Measurements from ENCODE around the gene ZNF710.
A peak's percentile ranks its signal among the peaks of the same experiment; 100 is the strongest.

The ZNF710 gene

GRCh38 chr15:90059208-90059985 lies 58.3 kb downstream of the ZNF710 start:
- no peak for TF ChIP-seq CTCF (IDR thresholded peaks at IDR 0.05)
- Histone ChIP-seq H2AFZ (no peak overlapping the region), H3K4me1 (peaks cover 2% of the 10 kb centered on the region), H3K4me2 (ENCODE audit: low read length) (no peak overlapping the region), H3K36me3 (ENCODE audit: control insufficient read depth, insufficient read depth, low read length) (no peaks in the 10 kb centered on the region), H3K27ac (no peak overlapping the region), H3K27me3 (ENCODE audit: control insufficient read depth, insufficient read depth, low read length) (no peaks in the 10 kb centered on the region), H3K9me3 (ENCODE audit: control insufficient read depth, low read length) (no peaks in the 10 kb centered on the region), H3K9ac (no peak overlapping the region), H3K4me3 (ENCODE audit: low read depth, low read length) (no peak overlapping the region), H3K79me2 (no peaks in the 10 kb centered on the region)

- no peak for TF ChIP-seq CTCF (IDR thresholded peaks at IDR 0.05)
- no peak overlapping the region for H3K9ac ChIP-seq
- H2AFZ ChIP-seq, result no peak overlapping the region
- H3K4me2 ChIP-seq (ENCODE audit: low read length), result no peak overlapping the region
- peaks cover 2% of the 10 kb centered on the region for H3K4me1 ChIP-seq
- no peak overlapping the region for H3K4me3 ChIP-seq (ENCODE audit: low read depth, low read length)
- no peaks in the 10 kb centered on the region for H3K27me3 ChIP-seq (ENCODE audit: control insufficient read depth, insufficient read depth, low read length)
- H3K79me2 ChIP-seq, result no peaks in the 10 kb centered on the region
- no peaks in the 10 kb centered on the region for H3K9me3 ChIP-seq (ENCODE audit: control insufficient read depth, low read length)
- H3K36me3 ChIP-seq (ENCODE audit: control insufficient read depth, insufficient read depth, low read length), result no peaks in the 10 kb centered on the region
- H3K27ac ChIP-seq, result no peak overlapping the region
These were observed 59.7 kb downstream of the ZNF710 start for GRCh38 chr15:90060797-90061196.

GRCh38 chr15:90062023-90062442 lies 60.9 kb downstream of the ZNF710 start:
- no peak overlapping the region for H3K4me3 ChIP-seq (ENCODE audit: low read depth, low read length)
- H3K9me3 ChIP-seq (ENCODE audit: control insufficient read depth, low read length), result no peaks in the 10 kb centered on the region
- no peak for TF ChIP-seq CTCF (IDR thresholded peaks at IDR 0.05)
- H3K27me3 ChIP-seq (ENCODE audit: control insufficient read depth, insufficient read depth, low read length), result no peaks in the 10 kb centered on the region
- H3K36me3 ChIP-seq (ENCODE audit: control insufficient read depth, insufficient read depth, low read length), result no peaks in the 10 kb centered on the region
- H3K4me2 ChIP-seq (ENCODE audit: low read length), result no peak overlapping the region
- H3K27ac ChIP-seq, result peak overlapping the region; percentile 42
- no peaks in the 10 kb centered on the region for H3K79me2 ChIP-seq
- peaks cover 2% of the 10 kb centered on the region for H3K4me1 ChIP-seq
- H2AFZ ChIP-seq, result no peak overlapping the region
- H3K9ac ChIP-seq, result no peak overlapping the region

- H3K27me3 ChIP-seq (ENCODE audit: control insufficient read depth, insufficient read depth, low read length), result no peaks in the 10 kb centered on the region
- H3K4me1 ChIP-seq, result peaks cover 2% of the 10 kb centered on the region
- H3K4me3 ChIP-seq (ENCODE audit: low read depth, low read length), result no peak overlapping the region
- no peak overlapping the region for H3K9ac ChIP-seq
- H3K27ac ChIP-seq, result peak overlapping the region; percentile 42
- no peaks in the 10 kb centered on the region for H3K79me2 ChIP-seq
- no peaks in the 10 kb centered on the region for H3K36me3 ChIP-seq (ENCODE audit: control insufficient read depth, insufficient read depth, low read length)
- no peaks in the 10 kb centered on the region for H3K9me3 ChIP-seq (ENCODE audit: control insufficient read depth, low read length)
- no peak overlapping the region for H3K4me2 ChIP-seq (ENCODE audit: low read length)
- TF ChIP-seq CTCF (IDR thresholded peaks at IDR 0.05), result no peak
- H2AFZ ChIP-seq, result no peak overlapping the region
These were observed 61.4 kb downstream of the ZNF710 start for GRCh38 chr15:90062462-90062932.
